ENCODE measurements around the gene GTF2F1. TPM values are rescaled to one million over a fixed set of nuclear protein-coding genes. Genes with fewer than 3 reads are reported as not detected.
"Not testable (repeated sequence)": the region's sequence is repeated elsewhere in the genome, so short reads cannot be mapped to it uniquely, and the experiment has no call there.

GTF2F1 gene, protein sequence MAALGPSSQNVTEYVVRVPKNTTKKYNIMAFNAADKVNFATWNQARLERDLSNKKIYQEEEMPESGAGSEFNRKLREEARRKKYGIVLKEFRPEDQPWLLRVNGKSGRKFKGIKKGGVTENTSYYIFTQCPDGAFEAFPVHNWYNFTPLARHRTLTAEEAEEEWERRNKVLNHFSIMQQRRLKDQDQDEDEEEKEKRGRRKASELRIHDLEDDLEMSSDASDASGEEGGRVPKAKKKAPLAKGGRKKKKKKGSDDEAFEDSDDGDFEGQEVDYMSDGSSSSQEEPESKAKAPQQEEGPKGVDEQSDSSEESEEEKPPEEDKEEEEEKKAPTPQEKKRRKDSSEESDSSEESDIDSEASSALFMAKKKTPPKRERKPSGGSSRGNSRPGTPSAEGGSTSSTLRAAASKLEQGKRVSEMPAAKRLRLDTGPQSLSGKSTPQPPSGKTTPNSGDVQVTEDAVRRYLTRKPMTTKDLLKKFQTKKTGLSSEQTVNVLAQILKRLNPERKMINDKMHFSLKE
- 10 to 100 TPM; 78.9 to 87.5 TPM for total RNA-seq

DNA sequence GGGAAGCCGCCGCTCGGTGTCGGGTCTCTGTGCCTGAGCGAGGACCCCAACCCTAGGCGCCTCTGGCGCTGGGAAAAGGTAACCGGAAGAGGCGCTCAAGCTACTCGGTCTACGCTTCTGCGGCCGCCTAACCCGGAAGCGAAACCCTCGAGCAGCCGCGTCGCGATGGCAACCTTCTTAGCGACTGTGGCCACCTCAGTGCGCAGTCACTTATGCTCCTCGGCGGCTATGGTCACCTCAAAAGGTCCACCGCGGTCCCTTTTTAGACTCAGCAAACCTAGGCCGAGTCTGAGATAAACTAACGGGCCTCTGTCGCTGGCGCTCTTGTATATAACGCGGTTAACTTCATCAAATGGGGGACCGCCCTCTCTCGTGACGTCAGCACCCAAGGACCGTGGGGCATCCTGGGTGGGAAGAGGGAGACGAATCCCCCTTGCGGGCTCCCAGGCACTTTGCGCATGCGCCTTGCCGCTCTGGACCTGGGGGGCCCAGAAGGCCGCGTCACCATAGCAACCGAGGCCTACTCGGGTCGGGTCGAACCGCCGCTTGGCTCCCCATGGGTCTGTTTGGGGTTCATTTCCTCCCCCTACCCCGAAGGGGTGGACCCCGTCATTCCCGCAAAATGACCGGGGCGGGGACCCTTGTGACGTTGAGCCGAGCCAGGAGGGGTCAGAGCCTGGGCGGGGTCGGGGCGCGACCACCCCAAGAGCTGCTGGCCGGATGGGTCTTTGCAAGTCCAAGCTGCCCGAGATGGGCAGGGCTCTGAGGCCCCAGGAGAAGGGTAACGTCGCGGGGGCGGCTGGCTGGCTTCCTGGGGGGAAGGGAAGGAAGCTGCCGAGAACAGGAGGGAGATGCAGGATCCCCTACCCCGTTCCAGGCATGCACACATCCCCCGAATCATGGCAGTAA lies at the start of gene GTF2F1:
Gene GTF2F1, minus strand, starts transcription at position 91 of the 909 bp plus-strand sequence. CDS start 169 bp downstream, outside the sequence.
- peak within 1 kb of the TSS; percentile 90 to 96 for H3K4me3 Mint-ChIP-seq
- H3K27ac Mint-ChIP-seq, result peak within 1 kb of the TSS; percentile 99
- peaks cover 5 to 9% of the 10 kb centered on the region in 2 donors for H3K36me3 Mint-ChIP-seq (ENCODE audit: insufficient read depth in 2 of 2)
- H3K4me1 Mint-ChIP-seq (ENCODE audit: low read depth), result peaks cover 28% of the 10 kb centered on the region
- peak; percentile 91 for ATAC-seq (replicated peaks in 1 of 2)
- peak; percentile 91 to 92 for DNase-seq
- H3K27me3 Mint-ChIP-seq (ENCODE audit: low read depth), result no peaks in the 10 kb centered on the region
- no peaks in the 10 kb centered on the region for H3K9me3 Mint-ChIP-seq

DNA sequence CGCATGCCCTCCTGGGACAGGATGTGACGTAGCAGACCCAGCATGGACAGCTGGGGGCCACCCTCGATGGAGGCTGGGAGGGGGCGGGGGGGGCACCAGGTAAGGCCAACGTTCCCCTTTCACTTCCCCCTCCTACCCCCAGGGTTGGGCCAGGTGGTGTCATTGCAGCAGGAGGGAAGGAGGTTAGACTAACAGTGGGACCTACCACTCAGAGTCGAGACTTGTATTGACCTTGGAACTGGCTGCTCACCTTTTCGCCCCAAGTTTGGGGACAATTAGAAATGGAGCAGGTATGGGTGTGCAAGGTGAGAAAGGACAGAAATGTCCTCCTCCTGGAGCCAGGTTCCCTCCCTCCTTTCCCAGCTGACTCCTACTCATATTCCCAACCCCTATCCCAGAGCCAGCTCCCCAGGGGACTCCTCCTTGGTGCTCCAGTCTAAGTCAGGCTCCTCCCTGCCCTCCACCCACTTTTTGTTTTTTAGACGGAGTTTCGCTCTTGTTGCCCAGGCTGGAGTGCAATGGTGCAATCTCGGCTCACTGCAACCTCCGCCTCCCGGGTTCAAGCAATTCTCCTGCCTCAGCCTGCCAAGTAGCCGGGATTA lies 49.2 kb upstream of the GTF2F1 start:
- Mint-ChIP-seq H3K36me3 (ENCODE audit: insufficient read depth in 2 of 2) (peaks cover 0 to 3% of the 10 kb centered on the region in 2 donors), H3K27me3 (ENCODE audit: low read depth) (no peaks in the 10 kb centered on the region), H3K4me1 (ENCODE audit: low read depth) (no peaks in the 10 kb centered on the region), H3K4me3 (no peak overlapping the region), H3K27ac (no peak overlapping the region), H3K9me3 (no peaks in the 10 kb centered on the region)
- DNase-seq (no peak), ATAC-seq (replicated peaks in 1 of 2) (no peak)

DNA sequence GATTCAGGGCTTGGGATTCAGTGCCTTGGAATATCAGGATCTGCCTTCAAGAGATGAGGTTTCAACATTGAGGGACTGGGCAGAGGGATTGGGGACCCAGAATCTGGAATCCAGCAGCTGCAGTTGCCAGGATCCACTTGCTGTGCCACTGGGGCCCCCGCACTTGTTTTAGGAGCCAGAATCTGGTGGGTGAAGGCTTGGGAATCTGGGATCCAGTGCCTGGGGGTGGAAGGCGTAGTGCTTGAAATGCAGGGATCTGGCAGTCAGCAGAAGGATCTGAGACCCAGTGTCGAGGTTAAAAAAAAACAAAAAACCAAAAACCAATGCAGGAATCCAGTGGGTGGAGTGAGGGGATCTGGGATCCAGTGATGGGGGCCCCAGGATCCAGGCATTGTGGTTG lies 47.9 kb upstream of the GTF2F1 start:
- Mint-ChIP-seq H3K27ac (no peak overlapping the region), H3K36me3 (ENCODE audit: insufficient read depth in 2 of 2) (peaks cover 0 to 3% of the 10 kb centered on the region in 2 donors), H3K4me3 (no peak overlapping the region), H3K4me1 (ENCODE audit: low read depth) (no peaks in the 10 kb centered on the region), H3K27me3 (ENCODE audit: low read depth) (no peaks in the 10 kb centered on the region), H3K9me3 (no peaks in the 10 kb centered on the region)
- ATAC-seq (replicated peaks in 1 of 2) (no peak), DNase-seq (no peak)

DNA sequence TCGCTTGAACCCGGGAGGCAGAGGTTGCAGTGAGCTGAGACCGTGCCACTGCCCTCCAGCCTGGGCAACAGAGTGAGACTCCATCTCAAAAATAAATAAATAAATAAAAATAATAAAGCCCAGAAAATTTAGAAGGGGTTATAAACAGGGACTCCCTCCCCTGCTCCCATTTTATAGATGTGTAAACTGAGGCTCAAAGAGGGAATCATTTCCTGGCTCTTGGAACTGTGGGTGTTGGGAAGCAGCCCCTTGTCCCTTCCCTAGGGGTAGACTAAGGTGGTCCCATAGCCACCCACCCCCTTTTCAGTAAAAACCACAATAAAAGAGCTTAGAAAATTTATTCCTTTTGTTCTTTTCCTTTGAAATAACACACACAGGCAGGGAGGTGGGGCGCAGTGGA lies 46.8 kb upstream of the GTF2F1 start:
- no peaks in the 10 kb centered on the region for H3K4me1 Mint-ChIP-seq (ENCODE audit: low read depth)
- H3K4me3 Mint-ChIP-seq, result no peak overlapping the region
- H3K36me3 Mint-ChIP-seq (ENCODE audit: insufficient read depth in 2 of 2), result no peaks in the 10 kb centered on the region
- DNase-seq, result no peak
- H3K9me3 Mint-ChIP-seq, result no peaks in the 10 kb centered on the region
- no peaks in the 10 kb centered on the region for H3K27me3 Mint-ChIP-seq (ENCODE audit: low read depth)
- no peak overlapping the region for H3K27ac Mint-ChIP-seq
- ATAC-seq (replicated peaks in 1 of 2), result no peak

DNA sequence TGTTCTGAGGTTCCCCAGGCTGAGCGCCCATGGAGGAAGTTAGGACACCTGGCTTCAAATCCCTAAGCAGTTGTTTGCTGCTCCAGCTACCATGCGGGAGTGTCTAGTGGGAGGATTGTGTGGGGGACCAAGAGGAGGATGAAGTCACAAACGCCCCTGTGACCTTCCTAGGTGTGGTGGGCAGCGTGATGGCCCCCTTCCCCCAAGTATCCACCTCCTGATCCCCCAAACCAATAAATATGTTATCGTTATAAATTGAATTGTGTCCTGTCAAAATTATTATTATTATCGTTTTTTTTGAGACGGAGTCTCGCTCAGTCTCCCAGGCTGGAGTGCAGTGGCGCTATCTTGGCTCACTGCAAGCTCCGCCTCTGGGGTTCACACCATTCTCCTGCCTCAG lies 40.7 kb upstream of the GTF2F1 start, which contains the start of gene SLC25A41:
Gene SLC25A41, minus strand, starts transcription at position 101 of the 400 bp plus-strand sequence. Its CDS starts 70 bp downstream, at position 31.
- DNase-seq (no peak), ATAC-seq (replicated peaks in 1 of 2) (no peak)
- H3K4me1 Mint-ChIP-seq (ENCODE audit: low read depth), result peaks cover 6% of the 10 kb centered on the region
- H3K4me3 Mint-ChIP-seq, result no peak within 1 kb of the TSS
- H3K27me3 Mint-ChIP-seq (ENCODE audit: low read depth), result no peaks in the 10 kb centered on the region
- H3K27ac Mint-ChIP-seq, result no peak within 1 kb of the TSS
- no peaks in the 10 kb centered on the region for H3K36me3 Mint-ChIP-seq (ENCODE audit: insufficient read depth in 2 of 2)
- H3K9me3 Mint-ChIP-seq, result no peaks in the 10 kb centered on the region

DNA sequence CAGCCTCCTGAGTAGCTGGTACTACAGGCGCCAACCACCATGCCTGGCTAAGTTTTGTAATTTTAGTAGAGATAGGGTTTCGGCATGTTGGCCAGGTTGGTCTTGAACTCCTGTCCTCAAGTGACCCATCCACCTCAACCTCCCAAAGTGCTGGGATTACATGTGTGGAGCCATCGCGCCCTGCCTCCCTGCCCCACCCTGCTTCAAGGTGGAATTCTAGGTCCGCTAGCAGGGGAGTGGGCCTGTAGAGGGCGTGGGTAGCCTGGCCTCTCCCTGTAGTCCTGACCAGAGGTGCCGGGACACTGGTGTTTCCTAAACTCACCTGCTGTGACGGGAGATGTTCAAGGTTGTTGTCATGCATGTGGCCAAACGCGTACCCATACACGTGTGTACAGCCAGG lies 40.2 kb upstream of the GTF2F1 start:
- no peak overlapping the region for H3K4me3 Mint-ChIP-seq
- DNase-seq (no peak), ATAC-seq (replicated peaks in 1 of 2) (no peak)
- no peak overlapping the region for H3K27ac Mint-ChIP-seq
- no peaks in the 10 kb centered on the region for H3K36me3 Mint-ChIP-seq (ENCODE audit: insufficient read depth in 2 of 2)
- no peaks in the 10 kb centered on the region for H3K27me3 Mint-ChIP-seq (ENCODE audit: low read depth)
- no peaks in the 10 kb centered on the region for H3K9me3 Mint-ChIP-seq
- peaks cover 6% of the 10 kb centered on the region for H3K4me1 Mint-ChIP-seq (ENCODE audit: low read depth)

DNA sequence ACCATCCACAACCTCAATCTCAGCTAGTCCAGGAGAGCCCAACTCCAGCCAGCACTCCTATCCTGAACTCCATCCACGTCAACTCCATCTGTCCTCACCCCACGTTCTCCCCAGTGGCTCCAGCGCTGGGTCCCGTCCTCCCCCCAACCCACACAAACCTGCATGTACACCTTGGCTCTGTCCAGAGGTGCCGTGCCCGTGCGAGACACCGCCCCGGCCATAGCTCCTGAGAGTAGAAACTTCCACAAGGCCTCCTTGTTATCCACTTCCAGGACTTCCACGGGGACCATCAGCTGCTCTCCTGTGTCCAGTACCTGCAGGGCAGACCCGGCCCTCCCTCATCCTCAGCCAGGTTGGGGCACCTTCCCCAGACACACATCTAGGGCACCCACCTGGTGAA lies 38.9 kb upstream of the GTF2F1 start:
- Mint-ChIP-seq H3K27ac (no peak overlapping the region), H3K36me3 (ENCODE audit: insufficient read depth in 2 of 2) (no peaks in the 10 kb centered on the region), H3K4me3 (no peak overlapping the region), H3K27me3 (ENCODE audit: low read depth) (no peaks in the 10 kb centered on the region), H3K4me1 (ENCODE audit: low read depth) (peaks cover 6% of the 10 kb centered on the region), H3K9me3 (no peaks in the 10 kb centered on the region)
- DNase-seq (no peak), ATAC-seq (replicated peaks in 1 of 2) (no peak)

DNA sequence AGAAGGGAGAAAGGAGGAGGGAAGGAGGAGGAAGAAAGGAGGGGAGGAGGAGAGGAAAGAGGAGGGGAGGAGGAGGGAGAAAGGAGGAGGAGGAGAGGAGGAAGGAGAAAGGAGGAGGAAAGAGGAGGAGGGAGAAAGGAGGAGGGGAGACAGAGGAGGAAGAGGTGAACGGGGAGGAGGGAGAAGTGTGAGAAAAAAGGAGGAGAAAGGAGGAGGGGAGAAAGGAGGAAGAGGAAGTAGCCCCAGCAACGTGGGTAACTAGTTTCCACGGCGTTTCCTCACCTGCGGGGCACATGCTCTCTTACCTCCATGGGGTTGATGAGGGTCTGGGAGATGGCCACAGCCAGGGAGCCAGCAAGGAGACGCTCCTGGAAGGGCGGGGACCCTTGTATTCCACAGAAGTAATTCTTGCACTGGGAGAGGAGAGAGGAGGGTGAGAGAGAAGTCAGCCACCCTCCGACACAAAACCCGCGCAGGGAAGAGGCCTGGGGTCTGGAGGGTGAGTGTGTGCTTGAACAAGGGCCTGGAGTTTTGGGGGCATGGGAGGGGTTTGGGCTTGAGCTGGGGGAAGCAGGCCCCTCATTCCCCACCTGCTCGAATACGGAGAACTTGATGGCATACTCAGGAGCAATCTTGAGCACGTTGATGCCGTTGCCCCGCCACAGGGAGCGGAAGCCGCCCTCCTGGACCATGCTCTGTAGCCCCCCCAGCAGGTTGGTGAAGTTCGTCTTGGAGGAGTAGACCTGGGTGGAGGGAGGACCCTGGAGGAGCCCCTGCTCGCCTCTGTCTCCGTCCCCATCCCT lies 36.7 kb upstream of the GTF2F1 start:
- Mint-ChIP-seq H3K4me1 (ENCODE audit: low read depth) (peaks cover 15% of the 10 kb centered on the region), H3K4me3 (peak overlapping the region in 1 of 2 donors; percentile 49), H3K36me3 (ENCODE audit: insufficient read depth in 2 of 2) (peaks cover 0 to 2% of the 10 kb centered on the region in 2 donors), H3K9me3 (peaks cover 0 to 3% of the 10 kb centered on the region in 2 donors), H3K27me3 (ENCODE audit: low read depth) (no peaks in the 10 kb centered on the region), H3K27ac (peak overlapping the region; percentile 68)
- no peak for DNase-seq
- ATAC-seq (replicated peaks in 1 of 2), result no peak

DNA sequence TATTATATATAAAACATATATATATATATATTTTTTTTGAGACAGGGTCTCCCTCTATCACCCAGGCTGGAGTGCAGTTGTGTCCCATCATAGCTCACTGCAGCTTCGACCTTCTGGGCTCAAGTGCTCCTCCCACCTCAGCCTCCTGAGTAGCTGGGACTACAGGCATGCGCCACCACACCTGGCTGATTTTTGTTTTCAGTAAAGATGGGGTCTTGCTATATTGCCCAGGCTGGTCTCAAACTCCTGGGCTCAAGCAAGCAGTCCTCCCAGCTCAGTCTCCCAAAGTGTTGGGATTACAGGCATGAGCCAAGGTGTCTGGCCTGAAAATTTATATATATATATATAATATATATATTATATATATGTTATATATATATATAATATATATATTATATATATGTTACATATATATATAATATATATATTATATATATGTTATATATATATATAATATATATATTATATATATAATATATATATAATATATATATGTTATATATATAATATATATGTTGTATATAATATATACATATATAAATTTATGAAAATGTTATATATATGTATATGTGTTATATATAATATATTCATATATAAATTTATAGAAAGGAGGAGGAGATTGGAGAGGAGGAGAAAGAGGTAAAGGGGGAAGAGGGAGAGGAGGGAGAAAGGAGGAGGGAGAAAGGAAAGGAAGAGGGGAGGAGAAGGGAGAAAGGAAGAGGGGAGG lies 35.9 kb upstream of the GTF2F1 start:
- not testable (repeated sequence) for DNase-seq; H3K27me3 Mint-ChIP-seq (ENCODE audit: low read depth); ATAC-seq (replicated peaks in 1 of 2); H3K9me3 Mint-ChIP-seq; H3K36me3 Mint-ChIP-seq (ENCODE audit: insufficient read depth in 2 of 2); H3K4me3 Mint-ChIP-seq; H3K27ac Mint-ChIP-seq
- peaks cover 15% of the 10 kb centered on the region for H3K4me1 Mint-ChIP-seq (ENCODE audit: low read depth)

DNA sequence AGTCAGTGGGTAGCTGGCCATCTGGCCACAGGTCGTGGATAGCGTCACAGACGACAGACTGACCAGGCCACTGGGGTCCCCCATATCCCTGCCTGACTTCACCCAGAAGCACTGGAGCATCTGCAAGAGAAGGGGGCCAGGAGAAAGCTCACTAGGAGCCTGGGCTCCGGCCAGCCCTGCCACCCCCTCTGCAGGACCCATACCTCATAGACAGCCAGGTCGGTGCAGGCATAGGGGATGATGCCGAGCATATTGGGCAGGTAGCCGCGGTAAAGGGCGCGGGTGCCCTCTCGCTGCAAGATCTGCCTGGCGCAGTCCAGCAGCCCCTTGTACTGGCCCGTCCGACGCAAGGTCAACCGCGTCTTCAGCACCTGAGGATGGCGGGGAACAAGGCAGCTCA lies 34.2 kb upstream of the GTF2F1 start:
- Mint-ChIP-seq H3K27me3 (ENCODE audit: low read depth) (no peaks in the 10 kb centered on the region), H3K27ac (no peak overlapping the region), H3K4me3 (no peak overlapping the region), H3K9me3 (peaks cover 0 to 3% of the 10 kb centered on the region in 2 donors), H3K4me1 (ENCODE audit: low read depth) (peaks cover 31% of the 10 kb centered on the region), H3K36me3 (ENCODE audit: insufficient read depth in 2 of 2) (peaks cover 2 to 6% of the 10 kb centered on the region in 2 donors)
- no peak for ATAC-seq (replicated peaks in 1 of 2)
- DNase-seq, result no peak

DNA sequence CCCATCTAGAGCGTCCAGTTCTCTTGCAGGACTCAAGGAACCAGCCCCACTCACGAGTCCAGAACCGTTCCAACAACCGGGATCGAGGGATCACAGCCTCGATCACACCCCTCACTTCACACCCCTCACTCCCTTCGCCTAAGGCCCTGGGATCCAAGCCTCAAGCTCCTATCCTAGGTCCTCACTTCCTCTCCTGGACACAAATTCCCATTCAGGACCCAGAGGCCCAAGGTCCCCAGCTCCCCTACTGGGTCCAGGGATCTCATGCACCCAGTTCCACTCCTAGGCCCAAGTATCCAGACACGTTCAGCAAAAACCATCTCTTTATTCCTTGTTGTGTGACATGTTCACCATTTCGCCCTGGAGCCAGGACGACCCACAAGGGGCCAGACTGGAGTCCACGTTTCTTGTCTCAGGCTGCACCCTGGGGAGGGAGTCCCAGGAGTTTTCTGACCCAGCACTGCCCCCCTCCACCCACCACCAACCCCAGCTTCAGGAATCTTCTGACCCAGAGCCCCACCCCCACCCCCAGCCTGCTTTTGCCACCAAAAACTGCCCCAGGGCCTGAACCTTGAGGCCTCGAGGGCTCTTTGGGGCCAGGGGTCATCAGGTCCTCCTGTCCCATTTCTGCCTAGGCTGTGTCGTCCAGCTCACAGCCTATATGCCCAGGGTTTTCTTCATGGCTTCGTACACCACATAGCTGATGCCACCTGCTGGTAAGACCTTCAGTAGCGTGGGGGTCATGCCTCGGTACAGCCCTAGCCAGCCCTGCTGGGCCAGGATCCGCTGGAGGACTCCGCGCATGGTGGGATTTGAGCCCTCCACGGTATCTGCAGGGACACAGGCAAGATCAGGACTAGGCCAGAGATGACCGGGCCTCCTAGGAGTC lies 33.0 kb upstream of the GTF2F1 start:
- peak; percentile 21 to 31 for DNase-seq
- H3K9me3 Mint-ChIP-seq, result peaks cover 0 to 3% of the 10 kb centered on the region in 2 donors

More for the DNA sequence above, 33.0 kb upstream of the GTF2F1 start:
- Mint-ChIP-seq H3K4me3 (peak overlapping the region; percentile 45 to 78), H3K27ac (peak overlapping the region; percentile 43), H3K4me1 (ENCODE audit: low read depth) (peaks cover 36% of the 10 kb centered on the region), H3K36me3 (ENCODE audit: insufficient read depth in 2 of 2) (peaks cover 2 to 8% of the 10 kb centered on the region in 2 donors), H3K27me3 (ENCODE audit: low read depth) (no peaks in the 10 kb centered on the region)
- ATAC-seq (replicated peaks in 1 of 2), result no peak

Measured in activated T-cell treated with anti-CD3 and anti-CD28 coated beads, Interleukin-2, amount 50 U/mL, for 72 hours (primary cell).